Body of pancreas (tissue), 4 donors: Measurements from ENCODE around the gene ASB7. TPM values are rescaled to one million over a fixed set of nuclear protein-coding genes. Genes with fewer than 3 reads are reported as not detected.

ENCODE experiments used
- ATAC-seq: fragments of 150-250 bp; one replicate; pipeline ENCODE4 v1.9.1; 2016
- DNase-seq, 4 donors: peaks; one replicate each; pipeline ENCODE4 v3.0.0-alpha.2; 2019
- H3K27ac ChIP-seq, 4 donors: fragments of 200-600 bp; sonication (generic); 1 replicate in 3 of 4; 2 replicates in 1 of 4; pipeline versions ENCODE4 v1.5.1 to v1.6.1; 2016 to 2019; ENCODE audit warnings: mild to moderate bottlenecking in 1 of 4, mixed read lengths in 1 of 4, moderate library complexity in 1 of 4
- H3K27me3 ChIP-seq, 2 donors: fragments of 200-600 bp; sonication (generic); one replicate each; pipeline ENCODE4 v1.6.0; 2016; ENCODE audit warnings: mild to moderate bottlenecking in 1 of 2
- H3K36me3 ChIP-seq, 2 donors: fragments of 200-600 bp; sonication (generic); replicated peaks in 1 of 2; 2 replicates each; pipeline ENCODE4 v1.5.1; 2016; ENCODE audit warnings: low read depth in 2 of 2; ENCODE audit not compliant: insufficient read depth in 1 of 2
- H3K4me1 ChIP-seq: fragments of 200-600 bp; sonication (generic); one replicate; pipeline ENCODE4 v1.6.0; 2016
- H3K4me3 ChIP-seq, 2 donors: fragments of 200-600 bp; sonication (generic); 1 replicate in 1 of 2; 2 replicates in 1 of 2; pipeline ENCODE4 v1.5.1; 2016 to 2019
- H3K9me3 ChIP-seq, 3 donors: fragments of 200-600 bp; sonication (generic); 1 replicate in 2 of 3; 2 replicates in 1 of 3; pipeline ENCODE4 v1.5.1; 2016
- POLR2A ChIP-seq, 3 donors: fragments of 450-650 bp; IDR thresholded peaks; one replicate each; pipeline ENCODE4 v1.6.1; 2016; ENCODE audit warnings: antibody characterized with exemption in 3 of 3, mild to moderate bottlenecking in 2 of 3
- WGBS, 2 donors: methylation state at CpG; one replicate each; pipeline ENCODE4 v1.1.5; 2017; 5-methylcytosine and 5-hydroxymethylcytosine counted together
- intact Hi-C: fragments of 100-400 bp; cut with DNase I; formaldehyde crosslinking; loops from one replicate; pipeline ENCODE4 v1.15.1; 2023
- total RNA-seq, 2 donors: library from RNA; depleted of rRNA; stranded (reverse); fragments of >200 nt; gene quantifications; one replicate each; pipeline ENCODE4 v1.1.0, GENCODE V29; 2016
- TF ChIP-seq, protein P1 (sequence below), 7 experiments: fragments of 450-650 bp in 4 of 7; fragments of 200-600 bp in 3 of 7; sonication (generic) in 3 of 7; IDR thresholded peaks; one replicate each; pipeline ENCODE4 v1.5.1; 2016 to 2019; ENCODE audit warnings: antibody characterized with exemption in 7 of 7

The ASB7 gene
- total RNA-seq, 2 donors from 2014 or later, result 7.6 to 8.6 TPM

DNA sequence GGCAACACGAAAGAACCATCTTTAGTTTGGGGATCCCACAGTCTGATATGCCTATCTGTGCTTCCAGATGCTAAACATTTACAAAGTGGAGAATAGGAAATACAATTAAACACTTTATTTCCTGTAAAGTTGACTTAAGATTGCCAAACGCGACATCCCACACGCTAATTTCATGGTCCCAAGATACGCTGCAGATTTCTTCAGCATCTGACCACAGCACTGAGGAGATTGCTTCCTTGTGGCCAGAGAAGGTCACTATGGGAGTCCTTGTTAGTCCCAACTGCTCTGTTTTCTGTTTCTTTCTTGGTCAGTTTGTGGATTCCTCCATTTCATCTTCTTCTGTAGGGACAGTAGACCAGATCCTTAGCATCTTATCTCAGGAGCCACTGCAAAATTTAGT, 43.3 kb downstream of the ASB7 start:
- WGBS, 2 donors, result 72 to 84% methylated on average over 5 of the region's 5 CpGs

DNA sequence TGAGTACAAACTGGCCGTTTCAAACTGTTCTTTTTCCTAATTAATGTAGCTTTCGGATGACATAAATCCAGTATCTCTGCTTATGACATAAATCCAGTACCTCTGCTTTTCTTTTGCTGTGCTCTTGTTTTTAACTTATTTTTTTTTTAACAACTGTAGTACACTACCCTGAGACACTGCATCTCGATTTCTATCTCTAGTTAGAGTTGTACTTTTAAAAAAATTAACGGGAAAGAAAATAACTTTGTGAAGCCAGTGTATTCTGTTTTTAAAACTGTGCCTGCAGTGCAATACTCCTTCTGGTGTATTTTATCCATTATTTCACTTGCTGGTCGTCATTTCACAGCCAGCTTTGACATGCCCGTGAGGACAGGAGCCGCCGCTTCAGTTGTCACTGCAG, 46.6 kb downstream of the ASB7 start:
- H3K27me3 ChIP-seq, result no peaks in the 10 kb centered on the region
- intact Hi-C loops, result no loop called here
- 84 to 89% methylated on average over 8 of the region's 8 CpGs for WGBS, 2 donors
- no peaks in the 10 kb centered on the region for H3K4me1 ChIP-seq
- H3K9me3 ChIP-seq, result no peaks in the 10 kb centered on the region
- ATAC-seq (no peak), DNase-seq (no peak)
- TF ChIP-seq POLR2A (IDR thresholded peaks at IDR 0.05), result no peak
- TF ChIP-seq, protein P1, sequence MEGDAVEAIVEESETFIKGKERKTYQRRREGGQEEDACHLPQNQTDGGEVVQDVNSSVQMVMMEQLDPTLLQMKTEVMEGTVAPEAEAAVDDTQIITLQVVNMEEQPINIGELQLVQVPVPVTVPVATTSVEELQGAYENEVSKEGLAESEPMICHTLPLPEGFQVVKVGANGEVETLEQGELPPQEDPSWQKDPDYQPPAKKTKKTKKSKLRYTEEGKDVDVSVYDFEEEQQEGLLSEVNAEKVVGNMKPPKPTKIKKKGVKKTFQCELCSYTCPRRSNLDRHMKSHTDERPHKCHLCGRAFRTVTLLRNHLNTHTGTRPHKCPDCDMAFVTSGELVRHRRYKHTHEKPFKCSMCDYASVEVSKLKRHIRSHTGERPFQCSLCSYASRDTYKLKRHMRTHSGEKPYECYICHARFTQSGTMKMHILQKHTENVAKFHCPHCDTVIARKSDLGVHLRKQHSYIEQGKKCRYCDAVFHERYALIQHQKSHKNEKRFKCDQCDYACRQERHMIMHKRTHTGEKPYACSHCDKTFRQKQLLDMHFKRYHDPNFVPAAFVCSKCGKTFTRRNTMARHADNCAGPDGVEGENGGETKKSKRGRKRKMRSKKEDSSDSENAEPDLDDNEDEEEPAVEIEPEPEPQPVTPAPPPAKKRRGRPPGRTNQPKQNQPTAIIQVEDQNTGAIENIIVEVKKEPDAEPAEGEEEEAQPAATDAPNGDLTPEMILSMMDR (IDR thresholded peaks at IDR 0.05), result no peak
- no peak overlapping the region for H3K4me3 ChIP-seq
- no peaks in the 10 kb centered on the region for H3K36me3 ChIP-seq
- no peak overlapping the region for H3K27ac ChIP-seq

More for the DNA sequence above, 43.3 kb downstream of the ASB7 start:
- Histone ChIP-seq H3K4me1 (no peaks in the 10 kb centered on the region), H3K27ac (no peak overlapping the region), H3K4me3 (no peak overlapping the region), H3K27me3 (no peaks in the 10 kb centered on the region), H3K9me3 (no peaks in the 10 kb centered on the region), H3K36me3 (no peaks in the 10 kb centered on the region)
- ATAC-seq, result no peak
- intact Hi-C loops, result no loop called here
- no peak for TF ChIP-seq POLR2A (IDR thresholded peaks at IDR 0.05)
- TF ChIP-seq, protein P1 (IDR thresholded peaks at IDR 0.05), result no peak
- DNase-seq, result no peak

DNA sequence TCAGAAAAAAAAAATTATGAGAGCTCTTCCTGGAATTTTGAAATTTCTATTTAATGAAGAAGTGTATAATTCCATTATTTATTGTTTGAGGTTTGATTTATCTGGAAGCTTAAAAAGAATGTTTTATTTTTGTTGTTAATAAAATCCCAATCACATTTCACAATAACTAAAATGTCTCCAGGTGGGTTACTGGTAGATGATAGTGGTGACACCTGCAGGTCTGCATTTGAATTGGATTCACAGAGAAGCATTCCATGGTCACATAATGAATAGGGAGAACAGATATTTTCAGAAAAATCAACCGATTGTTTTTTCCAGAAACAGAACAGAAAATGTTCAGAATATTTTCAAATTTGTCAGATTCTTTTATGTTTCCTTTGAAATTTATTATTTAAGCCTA, 48.3 kb downstream of the ASB7 start:
- H3K36me3 ChIP-seq, result no peaks in the 10 kb centered on the region
- no peak for ATAC-seq
- no peak for TF ChIP-seq POLR2A (IDR thresholded peaks at IDR 0.05)
- TF ChIP-seq, protein P1 (IDR thresholded peaks at IDR 0.05), result peak in 3 of 7 experiments; percentile 6 to 17 (median 12)
- no peaks in the 10 kb centered on the region for H3K27me3 ChIP-seq
- H3K4me1 ChIP-seq, result no peaks in the 10 kb centered on the region
- no peak for DNase-seq
- intact Hi-C loops, result no loop called here
- H3K9me3 ChIP-seq, result no peaks in the 10 kb centered on the region
- 66% methylated on average over 1 of the region's 1 CpG for WGBS, 2 donors
- no peak overlapping the region for H3K27ac ChIP-seq
- H3K4me3 ChIP-seq, result no peak overlapping the region

DNA sequence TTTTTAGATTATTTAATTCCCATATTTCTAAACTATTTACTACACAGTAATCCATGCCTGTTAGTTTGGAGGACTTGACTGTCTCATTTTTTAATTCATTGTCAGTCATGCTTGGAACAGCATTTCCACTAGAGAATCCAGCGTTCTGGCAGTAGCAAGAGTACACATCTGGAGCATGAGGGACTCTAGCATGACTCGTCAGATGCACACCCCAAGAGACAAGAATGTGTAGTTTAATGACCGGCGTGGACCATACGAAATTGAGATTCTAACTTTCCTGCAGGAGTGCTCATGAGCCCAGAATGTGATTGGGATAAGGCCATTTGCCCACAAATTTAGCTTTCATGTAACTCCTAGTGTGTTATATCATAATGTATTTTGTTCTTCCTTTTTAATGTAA, 48.9 kb downstream of the ASB7 start:
- H3K9me3 ChIP-seq, result no peaks in the 10 kb centered on the region
- H3K27ac ChIP-seq, result no peak overlapping the region
- ATAC-seq (no peak), DNase-seq (no peak)
- 93% methylated on average over 5 of the region's 5 CpGs for WGBS, 2 donors
- intact Hi-C loops, result no loop called here
- no peak for TF ChIP-seq POLR2A (IDR thresholded peaks at IDR 0.05)
- TF ChIP-seq, protein P1 (IDR thresholded peaks at IDR 0.05), result no peak
- H3K36me3 ChIP-seq, result no peaks in the 10 kb centered on the region
- no peaks in the 10 kb centered on the region for H3K4me1 ChIP-seq
- H3K27me3 ChIP-seq, result no peaks in the 10 kb centered on the region
- H3K4me3 ChIP-seq, result no peak overlapping the region

DNA sequence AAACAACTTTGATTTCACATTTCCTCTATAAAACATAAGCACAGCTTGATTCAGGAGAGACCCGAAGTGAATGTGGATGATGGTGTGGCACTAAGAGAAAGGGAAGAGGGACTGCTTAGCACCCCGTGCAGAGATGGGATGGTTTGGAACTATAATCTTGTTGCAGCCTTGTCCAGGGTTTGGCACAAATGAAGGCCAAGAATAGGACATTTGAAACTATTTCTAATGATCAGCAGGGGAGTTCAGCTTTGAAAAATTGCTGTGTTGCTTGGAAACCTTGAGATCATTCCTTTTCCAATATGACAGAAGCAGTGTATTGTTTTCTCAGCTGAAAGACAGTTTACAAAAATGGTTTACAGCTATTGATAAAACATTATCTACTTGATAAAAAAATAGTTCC, 49.7 kb downstream of the ASB7 start:
- no peak for TF ChIP-seq POLR2A (IDR thresholded peaks at IDR 0.05)
- TF ChIP-seq, protein P1 (IDR thresholded peaks at IDR 0.05), result no peak
- Histone ChIP-seq H3K9me3 (no peaks in the 10 kb centered on the region), H3K4me3 (no peak overlapping the region), H3K27ac (no peak overlapping the region), H3K36me3 (no peaks in the 10 kb centered on the region), H3K27me3 (no peaks in the 10 kb centered on the region), H3K4me1 (no peaks in the 10 kb centered on the region)
- no peak for ATAC-seq
- intact Hi-C loops, result no loop called here
- WGBS, 2 donors, result 80 to 83% methylated on average over 2 of the region's 2 CpGs
- DNase-seq, result no peak
